ENCODE results near the gene RFTN1. TPM values are rescaled to one million over a fixed set of nuclear protein-coding genes. Genes with fewer than 3 reads are reported as not detected.

The RFTN1 gene
- total and polyA plus RNA-seq, 10 of the 15 experiments (the other 5 are each of a cell fraction or from before 2014, with no cell fraction given) = 20.6 to 213 (median 147) TPM

- ChIA-PET POLR2A (interaction anchor here (0.5 to 1.4 kb wide), 4 partner anchors 15 to 90 kb away, joined by 3 to 4 read pairs (median 3); no protein-coding TSS in a partner anchor), RAD21 (ENCODE audit: unreplicated experiment) (interaction anchor here (1.2 kb wide), 1 partner anchor 72 kb away, joined by 3 read pairs; no protein-coding TSS in a partner anchor)
Measured at GRCh38 chr3:16359331-16359730, 154.2 kb downstream of the RFTN1 start.

More at GRCh38 chr3:16359331-16359730, 154.2 kb downstream of the RFTN1 start:
- Histone ChIP-seq H2AFZ (ENCODE audit: control insufficient read depth, low read depth, low read length) (no peak overlapping the region), H3K9ac (ENCODE audit: control insufficient read depth, insufficient read depth, low read length) (no peak overlapping the region), H3K36me3 (ENCODE audit: control insufficient read depth in 2 of 2, insufficient read depth in 2 of 2, low read length in 1 of 2) (peaks cover 21 to 48% of the 10 kb centered on the region in 2 experiments), H3K4me1 (ENCODE audit: control insufficient read depth, insufficient read depth, low read length) (peaks cover 9% of the 10 kb centered on the region; the same call in 1 of the 2 replicates), H3K4me3 (no peak overlapping the region), H3K27ac (ENCODE audit: control insufficient read depth, insufficient read depth) (peak overlapping the region; percentile 27; the same call in 1 of the 2 replicates), H4K20me1 (ENCODE audit: control insufficient read depth, insufficient read depth) (no peaks in the 10 kb centered on the region), H3K27me3 (replicated peaks in 1 of 2; ENCODE audit: control insufficient read depth in 2 of 2, insufficient read depth in 2 of 2, low read length in 1 of 2) (no peaks in the 10 kb centered on the region), H3K9me3 (replicated peaks; ENCODE audit: control insufficient read depth, insufficient read depth, low read length) (no peaks in the 10 kb centered on the region), H3K79me2 (ENCODE audit: control insufficient read depth, insufficient read depth, low read length) (peaks cover 2% of the 10 kb centered on the region), H3K4me2 (ENCODE audit: control insufficient read depth, insufficient read depth) (no peak overlapping the region; the same call in 1 of the 2 replicates)
- BruUV-seq (replicated peaks) = no TSS peak
- DNase-seq (ENCODE audit: low read depth, low spot score) = no peak
- SMC1A ChIA-PET (ENCODE audit: uncharacterized antibody, unreplicated experiment) = interaction anchor here (0.6 to 1.5 kb wide), 6 partner anchors 8 to 192 kb away, joined by 3 to 5 read pairs (median 3); no protein-coding TSS in a partner anchor
- 29% methylated on average over 4 of the region's 4 CpGs for WGBS (ENCODE audit: insufficient coverage, insufficient replicate concordance, low lambda C conversion rate, missing lambda C conversion rate)
- CTCF ChIA-PET = interaction anchor here (0.6 to 2.3 kb wide), 11 partner anchors 11 to 503 kb away, joined by 3 to 11 read pairs (median 5); no protein-coding TSS in a partner anchor
- FAIRE-seq = no peak
- no peak for TF ChIP-seq YY1 (IDR thresholded peaks at IDR 0.05; ENCODE audit: low read depth, low read length)
- no peak for TF ChIP-seq SIN3A (IDR thresholded peaks at IDR 0.05; ENCODE audit: low read depth, low read length)
- TF ChIP-seq CREB1 (IDR thresholded peaks at IDR 0.05; ENCODE audit: low read depth) = no peak
- no peak for TF ChIP-seq HSF1 (IDR thresholded peaks at IDR 0.05; ENCODE audit: low read depth, low read length)
- peak; percentile 23; the same call in 1 of the 2 replicates for TF ChIP-seq IKZF1 (conservative IDR thresholded peaks at IDR 0.05)
- TF ChIP-seq RELB (IDR thresholded peaks at IDR 0.05; ENCODE audit: low read depth) = 0 out of 2 replicates have a peak, but pooled peaks have one; percentile 21
- TF ChIP-seq SPI1 (IDR thresholded peaks at IDR 0.05; ENCODE audit: borderline replicate concordance, insufficient read depth, low read depth, low read length) = peak; percentile 60; the same call in 1 of the 2 replicates
- peak; percentile 74 for TF ChIP-seq EED (IDR thresholded peaks at IDR 0.05; ENCODE audit: low read depth)
- TF ChIP-seq E2F8 (IDR thresholded peaks at IDR 0.05; ENCODE audit: low read depth, partially characterized antibody) = no peak
- ATAC-seq = peak; percentile 58
- in situ Hi-C loops (cut with MboI) (no loop called here), intact Hi-C loops (cut with micrococcal nuclease; ENCODE audit: unreplicated experiment) (no loop called here)
